ENCODE measurements around the gene AGAP1.

Gene AGAP1

GRCh38 chr2:235966932-235967757 lies 473.3 kb downstream of the AGAP1 start:
- DNase-seq (ENCODE audit: low read depth), result no peak

DNA sequence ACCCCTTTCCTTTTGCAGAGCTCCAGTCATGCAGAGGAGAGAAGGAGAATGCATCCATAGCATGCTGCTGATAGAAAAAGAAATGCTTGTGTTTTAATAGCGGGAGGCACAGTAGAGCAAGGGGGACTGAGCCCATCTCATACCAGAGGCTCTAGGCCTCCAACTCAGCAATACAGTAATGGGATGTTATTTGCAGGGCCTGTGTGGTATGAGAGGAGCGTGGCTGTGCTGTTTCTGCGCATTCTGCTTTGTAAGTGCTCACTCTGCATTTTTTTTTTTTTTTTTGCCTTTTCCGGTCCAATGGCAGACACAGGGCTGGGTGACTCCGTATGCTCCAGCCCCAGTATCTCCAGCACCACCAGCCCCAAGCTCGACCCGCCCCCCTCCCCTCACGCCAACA lies 474.3 kb downstream of the AGAP1 start:
- no peak for DNase-seq (ENCODE audit: low read depth)

GRCh38 chr2:235968616-235969324 lies 474.9 kb downstream of the AGAP1 start:
- DNase-seq (ENCODE audit: low read depth), result no peak

- DNase-seq (ENCODE audit: low read depth), result no peak
Observed at GRCh38 chr2:235970204-235971040, 476.6 kb downstream of the AGAP1 start.

- DNase-seq (ENCODE audit: low read depth), result no peak
Observed at GRCh38 chr2:235976516-235976915, 482.7 kb downstream of the AGAP1 start.

DNA sequence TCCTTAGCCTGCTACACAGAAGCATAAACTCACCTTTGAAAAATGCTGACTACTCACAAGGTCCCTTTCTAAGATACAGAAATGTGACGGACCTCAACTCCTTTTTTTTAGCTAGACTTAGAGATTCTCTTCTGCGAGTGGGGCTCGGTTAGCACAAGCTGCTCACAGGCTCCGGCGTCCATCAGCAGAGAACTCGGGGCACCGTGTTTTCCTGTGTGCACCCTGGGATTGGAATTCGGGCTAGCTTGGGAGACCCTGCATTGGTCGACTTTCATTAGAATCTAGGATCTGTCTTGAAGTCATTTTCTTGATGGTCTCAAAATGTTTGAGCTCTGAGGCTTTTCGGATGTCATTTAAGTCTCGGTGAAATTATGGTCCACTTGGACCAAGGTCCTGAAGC lies 483.1 kb downstream of the AGAP1 start:
- no peak for DNase-seq (ENCODE audit: low read depth)

- DNase-seq (ENCODE audit: low read depth), result no peak
Observed at GRCh38 chr2:235977445-235977844, 483.6 kb downstream of the AGAP1 start.

- no peak for DNase-seq (ENCODE audit: low read depth)
Observed at GRCh38 chr2:235978022-235978421, 484.2 kb downstream of the AGAP1 start.

DNA sequence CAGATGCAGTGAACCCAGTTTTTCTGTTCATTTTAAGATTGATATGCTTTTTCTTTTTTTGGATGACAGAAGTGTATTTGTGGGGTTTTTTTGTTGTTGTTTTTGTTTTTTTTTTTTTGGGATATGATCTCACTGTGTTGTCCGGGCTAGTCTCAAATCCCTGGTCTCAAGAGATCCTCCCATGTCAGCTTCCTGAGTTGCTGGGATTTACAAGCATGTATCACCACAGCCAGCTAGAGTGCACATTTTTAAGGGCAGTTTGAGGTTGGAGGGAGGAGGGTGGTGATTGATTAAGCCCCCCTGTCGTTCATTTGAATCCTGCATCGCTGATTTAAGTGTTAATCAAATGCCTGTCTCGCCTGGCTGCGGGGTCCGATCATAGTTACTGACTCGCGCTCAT lies 485.2 kb downstream of the AGAP1 start:
- no peak for DNase-seq (ENCODE audit: low read depth)

GRCh38 chr2:235979753-235980435 lies 486.1 kb downstream of the AGAP1 start:
- no peak for DNase-seq (ENCODE audit: low read depth)

DNA sequence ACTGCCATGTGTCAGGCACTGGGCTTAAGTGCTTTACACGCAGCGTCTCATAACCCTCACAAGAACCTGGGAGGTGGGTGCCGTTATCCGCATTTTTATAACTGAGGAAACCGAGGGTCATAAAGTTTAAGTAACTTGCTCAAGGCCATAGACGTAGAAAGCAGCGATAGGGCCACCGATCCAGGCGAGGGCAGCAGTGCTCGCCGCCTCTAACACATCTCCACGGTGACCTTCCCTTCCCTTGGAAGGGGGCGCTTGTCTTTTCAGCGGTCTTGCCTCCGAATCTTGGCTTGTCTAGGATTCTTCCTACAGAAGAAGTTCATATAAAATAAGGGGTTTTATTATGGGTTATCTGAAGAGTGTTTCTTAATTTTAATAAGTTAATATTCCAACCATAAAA lies 487.8 kb downstream of the AGAP1 start:
- no peak for DNase-seq (ENCODE audit: low read depth)

- DNase-seq (ENCODE audit: low read depth), result no peak
Observed at GRCh38 chr2:235983016-235983415, 489.2 kb downstream of the AGAP1 start.

- DNase-seq (ENCODE audit: low read depth), result no peak
Observed at GRCh38 chr2:235984552-235984951, 490.7 kb downstream of the AGAP1 start.

DNA sequence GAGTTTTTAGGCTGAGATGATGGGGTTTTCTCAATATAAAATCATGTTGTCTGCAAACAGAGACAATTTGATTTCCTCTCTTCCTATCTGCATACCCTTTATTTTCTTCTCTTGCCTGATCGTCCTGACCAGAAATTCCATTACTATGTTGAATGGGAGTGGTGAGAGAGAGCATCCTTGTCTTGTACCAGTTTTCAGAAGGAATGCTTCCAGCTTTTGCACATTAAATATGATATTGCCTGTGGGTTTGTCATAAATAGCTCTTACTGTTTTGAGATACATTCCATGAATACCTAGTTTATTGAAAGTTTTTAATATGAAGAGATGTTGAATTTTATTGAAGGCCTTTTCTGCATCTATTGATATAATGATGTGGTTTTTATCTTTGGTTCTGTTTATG lies 492.5 kb downstream of the AGAP1 start:
- DNase-seq (ENCODE audit: low read depth), result no peak

GRCh38 chr2:235988271-235989015 lies 494.6 kb downstream of the AGAP1 start:
- DNase-seq (ENCODE audit: low read depth), result no peak

- no peak for DNase-seq (ENCODE audit: low read depth)
Observed at GRCh38 chr2:235989591-235989990, 495.7 kb downstream of the AGAP1 start.

DNA sequence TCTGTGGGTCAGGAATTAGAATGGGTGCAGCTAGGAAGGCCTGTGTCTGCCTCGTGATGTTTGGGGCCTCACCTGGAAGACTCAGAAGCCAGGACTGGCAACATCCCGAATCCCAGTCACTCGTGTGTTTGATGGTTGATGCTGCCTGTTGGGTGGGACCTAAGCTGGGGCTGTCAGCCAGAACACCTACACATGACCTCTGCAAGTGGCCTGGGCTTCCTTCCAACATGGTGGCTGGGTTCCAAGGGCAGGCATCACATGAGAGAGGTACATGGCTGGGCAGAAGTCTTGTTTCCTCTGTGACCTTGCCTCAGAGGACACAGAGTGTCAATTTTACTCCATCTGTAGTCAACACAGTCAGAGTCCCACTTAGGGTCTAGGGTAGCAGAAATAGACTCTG lies 496.5 kb downstream of the AGAP1 start:
- no peak for DNase-seq (ENCODE audit: low read depth)

- DNase-seq (ENCODE audit: low read depth), result no peak
Observed at GRCh38 chr2:235992024-235992423, 498.2 kb downstream of the AGAP1 start.

GRCh38 chr2:235996419-235996818 lies 502.6 kb downstream of the AGAP1 start:
- DNase-seq (ENCODE audit: low read depth), result no peak

- no peak for DNase-seq (ENCODE audit: low read depth)
Observed at GRCh38 chr2:235999011-235999410, 505.2 kb downstream of the AGAP1 start.

DNA sequence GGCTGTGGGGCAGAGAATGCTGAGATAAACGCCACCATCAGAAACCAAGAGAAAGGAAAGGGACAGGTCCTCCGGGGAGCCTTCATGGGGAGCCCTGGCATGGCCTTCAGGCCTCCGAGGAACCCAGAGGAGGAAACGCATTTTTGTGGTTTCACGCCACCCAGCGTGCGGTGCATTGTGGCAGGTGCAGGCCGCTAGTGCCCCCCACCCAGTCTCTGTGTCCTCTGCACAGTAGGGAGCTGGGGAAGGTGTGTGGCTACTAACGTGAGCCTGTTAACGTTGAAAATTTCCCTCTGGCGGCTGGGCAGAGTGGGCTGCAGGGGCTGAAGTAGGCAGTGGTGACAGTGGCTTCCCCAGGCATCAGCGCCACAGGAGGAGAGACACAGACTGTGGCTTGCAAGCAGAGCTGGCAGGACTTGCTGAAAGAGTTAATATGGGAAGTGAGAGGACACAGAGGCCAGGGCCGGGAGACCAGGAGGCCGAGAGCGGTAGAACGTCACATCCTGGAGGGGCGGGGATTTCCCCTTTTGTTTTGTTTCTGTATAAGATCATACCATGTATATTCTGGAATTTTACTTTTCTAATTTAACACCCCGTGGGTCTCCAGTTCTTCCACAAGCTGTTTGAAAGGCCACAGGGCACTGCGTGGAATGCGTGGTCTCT lies 507.5 kb downstream of the AGAP1 start:
- no peak for DNase-seq (ENCODE audit: low read depth)

Data from activated T-cell treated with anti-CD3 and anti-CD28 coated beads for 1 hour (primary cell).